CD4-positive, alpha-beta T cell treated with Interleukin-4 for 1 hour (primary cell): Measurements from ENCODE around the gene CORO2A.
"Not testable (repeated sequence)": the region's sequence is repeated elsewhere in the genome, so short reads cannot be mapped to it uniquely, and the experiment has no call there.

Experiments used
- DNase-seq, 2 donors: peaks; one replicate each; pipeline ENCODE4 v3.0.0-alpha.2; 2020 to 2022

CORO2A gene

GRCh38 chr9:98078895-98079294, 113.5 kb downstream of the CORO2A start:
- DNase-seq = no peak

- DNase-seq = not testable (repeated sequence)
Measured at GRCh38 chr9:98076514-98076890, 115.9 kb downstream of the CORO2A start.

GRCh38 chr9:98075332-98075805, 117.1 kb downstream of the CORO2A start:
- peak in 1 of 2 donors; percentile 54 for DNase-seq

GRCh38 chr9:98074115-98074990, 118.1 kb downstream of the CORO2A start:
- peak; percentile 63 to 72 for DNase-seq

GRCh38 chr9:98071737-98072136, 120.7 kb downstream of the CORO2A start:
- no peak for DNase-seq
